HepG2 (cell line): ENCODE measurements around the gene CST3. TPM values are rescaled to one million over a fixed set of nuclear protein-coding genes. Genes with fewer than 3 reads are reported as not detected.

Source experiments
- CCAR2 ChIP-seq: fragments of 200-400 bp; formaldehyde crosslinking; optimal IDR thresholded peaks from 2 replicates; pipeline ENCODE3; 2018; ENCODE audit warnings: low read depth, mild to moderate bottlenecking, low read length, moderate library complexity
- DBP ChIP-seq: sonication (generic); formaldehyde crosslinking; IDR thresholded peaks from 2 replicates; pipeline ENCODE4 v1.4.0; 2020; ENCODE audit warnings: missing genetic modification reagents; ENCODE audit errors: not compliant biosample characterization
- DMTF1 ChIP-seq: sonication (generic); formaldehyde crosslinking; IDR thresholded peaks from 2 replicates; pipeline ENCODE4 v1.4.0; 2020; ENCODE audit warnings: mild to moderate bottlenecking, missing genetic modification reagents
- GATA4 ChIP-seq: sonication (generic); IDR thresholded peaks from 2 replicates; pipeline ENCODE4 v1.6.1; 2016; ENCODE audit warnings: antibody characterized with exemption, low read depth, borderline replicate concordance
- GLMP ChIP-seq: sonication (generic); formaldehyde crosslinking; IDR thresholded peaks from 2 replicates; pipeline ENCODE4 v1.9.0; 2021; ENCODE audit warnings: missing genetic modification reagents, mild to moderate bottlenecking, borderline replicate concordance
- HNF1A ChIP-seq, 2 experiments: sonication (generic) in 1 of 2; formaldehyde crosslinking in 1 of 2; IDR thresholded peaks; 2 replicates each; pipeline versions ENCODE4 v1.4.0 to v1.6.1; 2016 to 2020; ENCODE audit warnings: borderline replicate concordance in 1 of 2, low read depth in 1 of 2, mild to moderate bottlenecking in 1 of 2, missing genetic modification reagents in 1 of 2
- NR2F6 ChIP-seq, 2 experiments: IDR thresholded peaks; 2 replicates each; pipeline ENCODE4 v1.6.1; 2016; ENCODE audit warnings: antibody characterized with exemption in 1 of 2, mild to moderate bottlenecking in 1 of 2
- ZBTB33 ChIP-seq: sonication (generic); formaldehyde crosslinking; IDR thresholded peaks from 2 replicates; pipeline ENCODE4 v1.4.0; 2020; ENCODE audit warnings: missing genetic modification reagents
- ZFP1 ChIP-seq: IDR thresholded peaks from 2 replicates; pipeline ENCODE4 v1.6.1; 2016
- ZFP36L1 ChIP-seq: sonication (generic); formaldehyde crosslinking; IDR thresholded peaks from 2 replicates; pipeline ENCODE4 v1.8.0; 2022; ENCODE audit warnings: mild to moderate bottlenecking, missing genetic modification reagents, moderate library complexity
- ZNF556 ChIP-seq: sonication (generic); formaldehyde crosslinking; IDR thresholded peaks from 2 replicates; pipeline ENCODE4 v1.4.0; 2020; ENCODE audit warnings: mild to moderate bottlenecking, missing genetic modification reagents, borderline replicate concordance
- polyA plus RNA-seq, 8 experiments: library from polyadenylated mRNA; depleted of rRNA in 3 of 8; stranded (reverse) in 7 of 8; unstranded in 1 of 8; fragments of >200 nt; fragmentation: Illumina TruSeq in 4 of 8; extraction: Trizol in 4 of 8; gene quantifications; 2 replicates each; pipeline versions ENCODE4 v1.2.1 to v1.2.3, GENCODE V29; 2011 to 2016; ENCODE audit warnings: low read depth in 4 of 8, missing spikeins in 1 of 8, mixed read lengths in 1 of 8; ENCODE audit not compliant: insufficient read depth in 1 of 8
- total RNA-seq, 5 experiments: library from RNA; depleted of rRNA; stranded (reverse); fragments of >200 nt; fragmentation: Illumina TruSeq; extraction: Trizol; gene quantifications; 2 replicates each; pipeline ENCODE4 v1.2.3, GENCODE V29; 2016; ENCODE audit warnings: low read depth in 1 of 5

CST3 gene
- total and polyA plus RNA-seq, 2 of the 13 experiments (the other 11 are each of a cell fraction or from before 2014, with no cell fraction given), result 690 to 1,005 TPM

GRCh38 chr20:23629017-23629541 is 8.7 kb downstream of the CST3 start (continued):
- no peak for TF ChIP-seq GLMP
- no peak for TF ChIP-seq GATA4
- 0 out of 2 replicates have a peak, but pooled peaks have one; percentile 25 for TF ChIP-seq ZFP36L1 (CRISPR knock-in tag)
- peak; percentile 78; the same call in 1 of the 2 replicates for TF ChIP-seq DMTF1
- TF ChIP-seq CCAR2, result no peak
- TF ChIP-seq ZNF556 (CRISPR knock-in tag), result peak; percentile 53; the same call in 1 of the 2 replicates
- peak; percentile 89 for TF ChIP-seq NR2F6 (IDR thresholded peaks at IDR 0.05)
- TF ChIP-seq NR2F6 (CRISPR knock-in tag; IDR thresholded peaks at IDR 0.05), result peak; percentile 96
- peak; percentile 66; the same call in 1 of the 2 replicates for TF ChIP-seq ZBTB33 (CRISPR knock-in tag)
- TF ChIP-seq DBP (CRISPR knock-in tag), result no peak
- TF ChIP-seq HNF1A (IDR thresholded peaks at IDR 0.05; ENCODE audit: low read depth), result peak; percentile 30; the same call in 1 of the 2 replicates
- TF ChIP-seq HNF1A (CRISPR knock-in tag; IDR thresholded peaks at IDR 0.05; ENCODE audit: borderline replicate concordance), result peak; percentile 80
- TF ChIP-seq ZFP1 (CRISPR knock-in tag), result peak; percentile 91
